ENCODE measurements around the gene LEFTY1. TPM values are rescaled to one million over a fixed set of nuclear protein-coding genes. Genes with fewer than 3 reads are reported as not detected.

LEFTY1 gene
- total and polyA plus RNA-seq, 2 of the 13 experiments (the other 11 are each of a cell fraction or from before 2014, with no cell fraction given) = 0.29 to 0.79 TPM

- TF ChIP-seq RCOR2 (CRISPR knock-in tag; IDR thresholded peaks at IDR 0.05) = 0 out of 2 replicates have a peak, but pooled peaks have one; percentile 14
- 0 out of 2 replicates have a peak, but pooled peaks have one; percentile 37 for TF ChIP-seq ARNT2 (CRISPR knock-in tag; IDR thresholded peaks at IDR 0.05; ENCODE audit: low read depth)
- TF ChIP-seq CCDC6 (CRISPR knock-in tag; IDR thresholded peaks at IDR 0.05) = 0 out of 2 replicates have a peak, but pooled peaks have one; percentile 26
- TF ChIP-seq ZNF451 (CRISPR knock-in tag; IDR thresholded peaks at IDR 0.05) = no peak
- TF ChIP-seq ZNF800 (CRISPR knock-in tag; IDR thresholded peaks at IDR 0.05) = peak; percentile 42; the same call in 1 of the 2 replicates
- 0 out of 2 replicates have a peak, but pooled peaks have one; percentile 52 for TF ChIP-seq BRCA1 (CRISPR knock-in tag; IDR thresholded peaks at IDR 0.05)
- TF ChIP-seq LRRFIP1 (CRISPR knock-in tag; conservative IDR thresholded peaks at IDR 0.05) = no peak
- TF ChIP-seq DPF2 (CRISPR knock-in tag; IDR thresholded peaks at IDR 0.05; ENCODE audit: borderline replicate concordance, low read depth) = no peak
- TF ChIP-seq ZNF33B (CRISPR knock-in tag; IDR thresholded peaks at IDR 0.05) = 0 out of 2 replicates have a peak, but pooled peaks have one; percentile 42
- peak; percentile 55 for TF ChIP-seq XRCC5 (optimal IDR thresholded peaks at IDR 0.05; ENCODE audit: low read length)
- TF ChIP-seq HOXA3 (CRISPR knock-in tag; IDR thresholded peaks at IDR 0.05) = peak; percentile 36; the same call in 1 of the 2 replicates
- TF ChIP-seq ZNF569 (CRISPR knock-in tag; IDR thresholded peaks at IDR 0.05; ENCODE audit: borderline replicate concordance) = no peak
- TF ChIP-seq ZNF83 (CRISPR knock-in tag; IDR thresholded peaks at IDR 0.05; ENCODE audit: borderline replicate concordance) = no peak
- TF ChIP-seq ZNF605 (CRISPR knock-in tag; IDR thresholded peaks at IDR 0.05) = no peak
- TF ChIP-seq CHD4 (IDR thresholded peaks at IDR 0.05; ENCODE audit: borderline replicate concordance, low read length) = no peak
- TF ChIP-seq HES4 (CRISPR knock-in tag; IDR thresholded peaks at IDR 0.05; ENCODE audit: borderline replicate concordance) = no peak
- no peak for TF ChIP-seq SRF (IDR thresholded peaks at IDR 0.05; ENCODE audit: low read depth, low read length)
- TF ChIP-seq ZNF574 (CRISPR knock-in tag; IDR thresholded peaks at IDR 0.05) = peak; percentile 87
- TF ChIP-seq THYN1 (CRISPR knock-in tag; IDR thresholded peaks at IDR 0.05; ENCODE audit: borderline replicate concordance, low read depth) = no peak
- peak; percentile 54; the same call in 1 of the 2 replicates for TF ChIP-seq ZFY (CRISPR knock-in tag; IDR thresholded peaks at IDR 0.05)
Measured at GRCh38 chr1:225911191-225912130, 22.5 kb upstream of the LEFTY1 start (continued).
